HG02759 (cell line): ENCODE measurements around the gene RCC2.

ENCODE experiments used
- ATAC-seq: cut with Tn5 transposase; IDR thresholded peaks from one replicate; pipeline ENCODE4 v1.9.1; 2021; ENCODE audit warnings: mild to moderate bottlenecking, moderate library complexity; ENCODE audit not compliant: unreplicated experiment

RCC2 gene

DNA sequence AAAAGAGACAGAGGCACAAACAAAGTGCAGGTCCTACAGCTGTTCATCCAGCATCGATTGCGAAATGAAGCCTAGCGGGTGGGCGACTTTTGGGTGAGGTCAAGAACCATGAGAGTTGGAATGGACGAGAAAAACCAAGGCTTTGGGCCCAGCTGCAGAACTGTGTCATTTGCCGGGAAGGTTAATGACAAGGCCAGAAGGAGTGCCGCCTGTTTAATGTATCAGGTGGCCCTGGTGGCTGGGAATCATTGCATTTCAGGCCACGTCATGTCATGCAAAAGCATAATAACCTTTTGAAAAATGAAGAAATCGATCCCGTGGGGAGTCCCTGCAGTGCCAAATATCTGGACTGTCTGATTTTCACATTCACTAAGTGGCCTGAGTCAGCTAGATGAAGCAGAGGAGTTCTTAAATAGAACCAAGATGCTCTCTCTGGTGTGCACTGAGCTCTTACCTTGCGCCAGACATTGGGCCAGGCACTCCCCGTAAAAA, 8.1 kb upstream of the RCC2 start:
- ATAC-seq, result no peak

GRCh38 chr1:17442841-17443240, 3.4 kb upstream of the RCC2 start:
- ATAC-seq, result no peak

- ATAC-seq, result no peak
These were observed 2.5 kb upstream of the RCC2 start for GRCh38 chr1:17441993-17442357.

DNA sequence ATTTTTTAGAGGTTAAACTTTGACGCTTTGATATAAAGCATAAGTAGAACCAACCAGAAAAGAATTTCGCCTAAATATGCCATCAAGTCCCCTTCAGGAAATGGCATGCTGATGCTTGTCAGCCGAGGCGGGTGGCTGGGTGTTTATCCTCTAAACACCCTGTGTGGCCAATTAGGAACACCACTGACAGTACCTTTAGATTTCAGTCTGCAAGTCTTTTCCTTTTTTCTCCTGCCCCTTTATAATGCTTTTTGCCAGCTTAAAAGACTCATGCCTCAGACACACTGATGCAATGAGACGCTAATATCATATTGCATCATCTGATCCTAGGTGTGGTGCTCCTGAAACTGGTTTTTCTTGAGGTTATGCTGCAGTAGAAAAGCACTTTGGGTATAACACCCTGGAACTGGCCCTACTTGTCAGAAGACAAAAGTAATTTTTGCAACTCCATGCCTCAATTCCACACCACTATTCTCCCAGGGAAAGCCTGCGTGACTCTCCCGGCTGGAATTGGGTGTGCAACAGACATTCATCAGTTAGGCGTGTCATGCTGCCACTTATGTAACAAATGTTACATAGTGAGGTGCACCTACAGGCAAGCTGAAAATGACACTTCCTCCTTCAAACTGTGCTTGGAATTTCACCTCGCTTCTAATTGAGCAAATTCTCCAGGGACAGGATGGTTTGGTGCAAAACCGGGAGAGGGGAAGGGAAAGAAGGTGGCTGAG, 2.0 kb upstream of the RCC2 start:
- no peak for ATAC-seq

DNA sequence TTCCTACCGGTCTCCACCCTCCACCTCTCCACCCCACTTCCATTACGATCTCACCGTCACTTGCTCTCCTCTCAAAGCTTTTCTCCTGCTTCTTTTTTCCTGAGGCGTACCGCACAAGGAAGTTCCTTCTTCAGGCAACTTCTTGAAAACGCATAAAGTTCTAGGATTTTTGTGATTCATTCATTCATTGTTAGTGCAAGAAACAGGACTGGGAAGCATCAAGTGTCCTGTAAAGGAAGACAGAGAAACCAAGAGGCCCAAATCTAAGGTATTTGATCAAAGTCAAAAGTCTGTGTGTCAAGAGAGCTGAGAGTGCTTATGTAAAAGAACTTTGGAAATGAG, 1.3 kb upstream of the RCC2 start:
- ATAC-seq, result no peak

DNA sequence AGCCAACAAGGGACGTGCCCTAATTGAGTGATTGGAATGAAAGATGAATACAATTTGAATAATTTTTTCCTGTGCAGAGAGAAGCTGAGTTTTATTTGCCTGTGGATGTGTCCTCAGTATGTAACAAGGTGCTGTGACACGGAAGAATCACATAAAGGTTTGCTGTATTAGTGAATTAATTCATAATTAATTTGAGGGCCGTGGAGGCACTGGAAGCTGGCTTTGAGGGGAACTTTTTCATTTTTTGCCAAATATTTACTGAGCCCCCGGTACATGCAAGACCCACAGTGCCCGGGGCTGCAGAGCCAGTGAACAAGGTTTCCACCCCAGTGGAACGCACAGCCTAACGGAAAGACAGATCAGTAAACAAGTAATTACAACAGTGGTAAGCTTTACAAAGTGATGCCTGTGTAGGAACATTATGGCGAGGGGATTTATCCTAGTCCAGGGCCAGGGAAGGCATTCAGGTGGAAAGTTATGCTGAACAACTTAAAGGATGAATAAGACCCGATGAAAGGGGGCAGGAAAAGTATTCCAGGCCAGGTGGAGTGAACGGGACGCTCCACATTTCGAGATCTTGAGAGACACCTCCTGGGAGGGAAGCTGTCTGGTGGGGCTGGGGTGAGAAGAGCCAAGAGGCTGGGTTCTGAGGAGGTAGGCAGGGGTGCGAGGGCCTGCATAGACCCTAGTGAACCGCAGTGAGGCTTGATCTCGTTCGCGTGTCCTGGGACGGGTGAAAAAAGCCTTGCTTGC, 773 bp upstream of the RCC2 start:
- no peak for ATAC-seq

DNA sequence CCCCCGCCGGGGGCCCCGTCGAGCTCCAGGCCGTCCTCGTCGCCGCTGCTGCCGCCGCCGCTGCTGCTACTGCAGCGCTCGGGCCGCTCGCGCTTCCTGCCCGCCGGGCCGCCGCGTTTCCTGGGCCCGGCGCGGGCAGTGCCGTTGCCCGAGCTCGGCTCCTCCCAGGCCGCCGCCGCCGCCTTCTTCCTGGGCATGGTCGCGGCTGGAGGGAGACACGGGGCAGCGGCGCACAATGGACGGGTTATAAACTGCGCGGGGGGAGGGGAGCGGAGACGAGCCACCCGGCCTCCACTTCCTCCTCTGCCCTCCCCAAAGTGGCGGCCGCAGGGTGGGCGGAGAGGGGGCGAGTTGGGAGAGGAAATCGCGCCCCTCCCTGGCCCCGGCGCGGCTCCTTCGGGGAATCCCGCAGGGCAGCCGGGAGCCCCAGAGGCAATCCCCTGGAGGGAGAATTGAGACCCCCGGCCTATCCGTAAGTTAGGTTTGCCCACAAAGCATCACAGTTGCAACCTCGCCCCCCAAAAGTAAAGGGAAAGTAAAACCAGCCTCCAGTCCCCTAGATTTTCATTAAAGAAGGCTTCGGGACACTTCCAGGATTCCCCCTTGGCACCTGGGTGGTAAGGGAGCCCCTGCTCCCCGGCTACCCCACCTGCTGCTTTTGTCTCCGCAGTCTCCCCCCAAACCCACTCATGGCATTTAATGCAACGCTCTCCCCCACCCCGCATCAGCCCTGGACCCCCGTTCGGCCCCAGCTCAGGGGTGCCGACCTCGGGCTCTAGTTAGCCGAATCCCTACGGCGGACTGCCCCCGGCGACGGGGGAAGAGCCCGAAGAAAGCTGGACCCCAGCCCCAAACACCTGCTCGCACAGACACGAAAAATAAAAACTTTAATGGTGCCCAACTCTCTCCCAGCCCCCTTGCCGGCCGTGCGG, 893 bp downstream of the RCC2 start:
- peak; percentile 49 for ATAC-seq

DNA sequence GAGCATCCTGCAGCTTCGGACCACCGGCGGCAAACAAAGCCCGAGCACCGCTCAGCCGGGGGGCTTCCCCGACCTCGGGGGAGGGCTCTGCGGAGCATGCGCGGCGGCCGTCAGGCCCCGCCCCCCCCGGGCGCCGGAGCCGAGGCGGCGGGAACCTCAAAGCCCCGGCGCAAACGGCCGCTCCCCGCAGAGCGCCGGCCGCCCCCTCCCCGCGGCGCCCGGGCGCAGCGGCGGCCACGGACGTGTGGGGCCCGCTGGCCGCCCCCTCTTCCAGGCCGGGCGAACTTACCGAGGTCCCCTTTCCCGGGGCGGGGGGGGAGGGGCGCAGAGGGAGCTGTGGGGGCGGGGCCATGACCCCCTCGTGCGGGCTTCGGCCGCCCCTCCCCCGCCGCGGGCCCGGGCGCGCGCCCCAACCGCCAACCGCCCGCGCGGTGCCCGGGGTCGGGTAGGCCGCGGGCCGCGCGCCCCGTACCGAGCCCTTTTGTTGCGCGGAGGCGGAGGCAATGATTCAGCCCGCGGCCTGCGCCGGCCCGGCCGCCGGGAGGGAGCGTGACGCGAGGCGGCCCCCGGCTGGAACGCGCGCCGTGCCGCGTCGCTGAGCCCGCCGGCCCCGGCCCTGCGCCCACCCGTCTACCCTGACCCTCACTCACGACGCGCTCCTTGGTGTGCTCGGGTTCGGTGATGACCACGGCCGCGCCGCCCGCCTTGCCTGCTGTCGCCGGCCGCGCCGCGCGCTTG, 1.7 kb downstream of the RCC2 start:
- peak; percentile 41 for ATAC-seq

- no peak for ATAC-seq
These were observed 2.3 kb downstream of the RCC2 start for GRCh38 chr1:17437260-17437579.

DNA sequence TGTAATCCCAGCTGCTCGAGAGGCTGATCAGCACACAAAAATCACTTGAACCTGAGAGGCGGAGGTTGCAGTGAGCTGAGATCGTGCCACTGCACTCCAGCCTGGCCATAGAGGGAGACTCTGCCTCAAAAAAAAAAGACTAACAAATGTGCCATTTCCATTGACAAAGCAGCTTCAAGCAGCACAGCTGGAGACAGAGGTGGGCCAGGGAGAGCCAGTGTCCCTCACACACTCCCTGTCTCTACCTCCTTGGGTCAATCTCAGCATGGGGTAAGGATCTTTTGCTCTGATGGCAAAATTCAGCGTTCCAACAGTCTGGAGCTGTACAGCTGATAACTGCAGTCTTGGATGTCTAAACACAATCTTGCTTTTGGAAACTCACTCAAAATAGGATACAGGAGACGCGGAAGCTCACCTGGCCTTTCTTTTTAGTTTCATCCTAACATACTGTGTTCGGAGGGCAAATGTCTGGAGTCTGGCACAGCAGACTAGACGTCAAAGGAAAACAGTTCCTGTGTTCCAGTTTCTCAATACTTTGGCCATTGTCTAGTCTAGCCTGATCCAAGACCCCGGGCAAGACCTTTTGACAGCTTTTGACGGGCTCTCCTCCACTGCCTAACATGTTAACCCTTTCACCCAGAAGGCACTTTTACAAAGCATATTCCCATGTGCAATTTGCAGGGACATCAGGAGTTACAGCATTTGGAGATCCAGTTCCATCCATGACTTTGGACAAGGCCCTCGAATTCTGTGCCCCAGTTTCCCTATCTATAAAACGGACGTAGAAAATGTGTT, 2.9 kb downstream of the RCC2 start:
- ATAC-seq, result no peak

GRCh38 chr1:17434601-17435000, 4.9 kb downstream of the RCC2 start:
- no peak for ATAC-seq

- ATAC-seq, result no peak
These were observed 5.5 kb downstream of the RCC2 start for GRCh38 chr1:17434016-17434415.

- ATAC-seq, result no peak
These were observed 6.2 kb downstream of the RCC2 start for GRCh38 chr1:17433261-17433660.

- ATAC-seq, result no peak
These were observed 7.1 kb downstream of the RCC2 start for GRCh38 chr1:17432412-17432811.

GRCh38 chr1:17429183-17429582, 10.3 kb downstream of the RCC2 start:
- ATAC-seq, result no peak

- ATAC-seq, result no peak
These were observed 11.5 kb downstream of the RCC2 start for GRCh38 chr1:17427696-17428660.

DNA sequence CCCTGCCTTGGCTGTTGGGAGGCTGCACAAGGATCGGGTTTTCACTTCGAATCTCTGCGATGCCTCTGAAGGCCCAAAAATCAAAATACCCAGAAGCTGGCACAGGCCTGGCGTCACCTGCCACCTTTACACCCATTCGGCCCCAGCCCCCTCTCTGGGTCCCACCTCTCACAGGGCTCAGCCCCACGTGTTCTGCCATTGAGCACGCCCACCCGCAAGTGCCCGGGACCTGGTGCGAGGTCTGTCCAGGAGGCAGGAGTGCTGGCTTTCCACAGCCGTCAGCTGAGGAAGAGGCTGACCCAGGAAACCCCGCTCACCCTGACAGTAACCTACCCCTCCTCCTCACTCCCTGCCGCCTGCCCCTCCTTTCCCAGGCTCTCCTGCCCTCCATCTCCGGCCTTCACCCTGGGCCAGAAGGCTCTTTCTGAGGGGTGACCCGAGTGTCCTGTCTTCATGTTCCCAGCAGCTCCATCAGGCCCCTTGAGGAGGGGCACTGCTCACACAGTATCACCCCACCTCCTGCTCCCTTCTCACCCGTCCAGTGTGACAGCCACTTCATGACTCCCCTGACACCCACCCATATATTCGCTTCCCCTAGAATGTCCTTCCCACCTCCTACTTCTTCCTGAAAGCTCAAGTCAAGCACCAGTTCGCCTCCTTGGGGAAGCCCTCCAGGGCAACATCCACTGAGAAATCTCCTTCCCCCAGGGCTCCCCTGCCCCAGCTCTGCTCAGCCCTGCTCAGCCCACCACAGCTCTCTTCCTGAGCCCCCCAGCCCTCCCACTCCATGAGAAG, 13.5 kb downstream of the RCC2 start:
- ATAC-seq, result no peak

- ATAC-seq, result no peak
These were observed 15.7 kb downstream of the RCC2 start for GRCh38 chr1:17423781-17424245.
